ENCODE measurements around the gene TMPRSS3.

TMPRSS3 gene

GRCh38 chr21:42423685-42424084 is 27.8 kb upstream of the TMPRSS3 start:
- ChIA-PET CTCF (interaction anchor here (1.1 kb wide), 1 partner anchor 85 kb away, joined by 5 read pairs; no protein-coding TSS in a partner anchor), POLR2A (no interaction called here)
- no peaks in the 10 kb centered on the region for H3K36me3 ChIP-seq (ENCODE audit: control insufficient read depth in 2 of 2, insufficient read depth in 1 of 2, low read length in 2 of 2)

DNA sequence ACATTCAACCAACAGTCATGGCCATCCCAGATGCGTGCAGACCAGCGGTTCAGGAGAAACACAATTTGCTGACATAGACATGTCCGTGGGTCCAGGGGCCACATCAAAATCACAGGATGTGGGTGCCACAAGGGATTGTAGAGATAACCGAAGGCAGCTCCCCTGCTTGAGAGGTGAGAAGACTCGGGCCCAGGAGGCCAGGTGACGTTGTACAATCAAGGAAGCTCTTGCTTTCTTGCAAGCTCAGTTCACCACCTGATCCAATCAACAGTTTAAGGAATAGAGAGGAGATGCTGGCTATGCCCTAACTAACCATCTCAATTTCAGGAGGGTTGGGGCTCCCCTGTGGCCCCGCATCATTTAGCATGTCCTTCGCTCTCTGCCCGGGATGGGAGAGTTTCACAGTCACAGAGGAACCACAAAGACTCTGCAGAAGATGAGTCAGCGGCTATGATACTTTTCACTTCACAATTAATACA is 27.4 kb upstream of the TMPRSS3 start:
- ChIA-PET CTCF (interaction anchor here (1.1 kb wide), 1 partner anchor 85 kb away, joined by 5 read pairs; no protein-coding TSS in a partner anchor), POLR2A (no interaction called here)
- TF ChIP-seq ZNF2 (tag by site-specific recombination; IDR thresholded peaks at IDR 0.05): no peak
- TF ChIP-seq ZNF174 (tag by site-specific recombination; IDR thresholded peaks at IDR 0.05): no peak
- no peak for TF ChIP-seq ZNF837 (tag by site-specific recombination; IDR thresholded peaks at IDR 0.05)
- TF ChIP-seq ZNF571 (tag by site-specific recombination; IDR thresholded peaks at IDR 0.05): no peak
- no peak for TF ChIP-seq ZNF16 (tag by site-specific recombination; IDR thresholded peaks at IDR 0.05; ENCODE audit: low read depth)
- TF ChIP-seq, protein P1, sequence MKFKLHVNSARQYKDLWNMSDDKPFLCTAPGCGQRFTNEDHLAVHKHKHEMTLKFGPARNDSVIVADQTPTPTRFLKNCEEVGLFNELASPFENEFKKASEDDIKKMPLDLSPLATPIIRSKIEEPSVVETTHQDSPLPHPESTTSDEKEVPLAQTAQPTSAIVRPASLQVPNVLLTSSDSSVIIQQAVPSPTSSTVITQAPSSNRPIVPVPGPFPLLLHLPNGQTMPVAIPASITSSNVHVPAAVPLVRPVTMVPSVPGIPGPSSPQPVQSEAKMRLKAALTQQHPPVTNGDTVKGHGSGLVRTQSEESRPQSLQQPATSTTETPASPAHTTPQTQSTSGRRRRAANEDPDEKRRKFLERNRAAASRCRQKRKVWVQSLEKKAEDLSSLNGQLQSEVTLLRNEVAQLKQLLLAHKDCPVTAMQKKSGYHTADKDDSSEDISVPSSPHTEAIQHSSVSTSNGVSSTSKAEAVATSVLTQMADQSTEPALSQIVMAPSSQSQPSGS (tag by site-specific recombination; IDR thresholded peaks at IDR 0.05; ENCODE audit: low read depth): no peak
- no peak for TF ChIP-seq ZFP3 (tag by site-specific recombination; IDR thresholded peaks at IDR 0.05; ENCODE audit: low read depth)
- no peak for TF ChIP-seq MEIS1 (CRISPR knock-in tag; IDR thresholded peaks at IDR 0.05; ENCODE audit: borderline replicate concordance)
- no peak for TF ChIP-seq ZNF558 (tag by site-specific recombination; IDR thresholded peaks at IDR 0.05)
- no peak for TF ChIP-seq ZNF214 (tag by site-specific recombination; IDR thresholded peaks at IDR 0.05; ENCODE audit: borderline replicate concordance)
- TF ChIP-seq, protein P2, sequence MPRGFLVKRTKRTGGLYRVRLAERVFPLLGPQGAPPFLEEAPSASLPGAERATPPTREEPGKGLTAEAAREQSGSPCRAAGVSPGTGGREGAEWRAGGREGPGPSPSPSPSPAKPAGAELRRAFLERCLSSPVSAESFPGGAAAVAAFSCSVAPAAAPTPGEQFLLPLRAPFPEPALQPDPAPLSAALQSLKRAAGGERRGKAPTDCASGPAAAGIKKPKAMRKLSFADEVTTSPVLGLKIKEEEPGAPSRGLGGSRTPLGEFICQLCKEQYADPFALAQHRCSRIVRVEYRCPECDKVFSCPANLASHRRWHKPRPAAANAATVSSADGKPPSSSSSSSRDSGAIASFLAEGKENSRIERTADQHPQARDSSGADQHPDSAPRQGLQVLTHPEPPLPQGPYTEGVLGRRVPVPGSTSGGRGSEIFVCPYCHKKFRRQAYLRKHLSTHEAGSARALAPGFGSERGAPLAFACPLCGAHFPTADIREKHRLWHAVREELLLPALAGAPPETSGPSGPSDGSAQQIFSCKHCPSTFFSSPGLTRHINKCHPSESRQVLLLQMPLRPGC (tag by site-specific recombination; IDR thresholded peaks at IDR 0.05): no peak
- no peak for TF ChIP-seq ZNF366 (tag by site-specific recombination; conservative IDR thresholded peaks at IDR 0.05)
- no peak for TF ChIP-seq ZXDB (tag by site-specific recombination; IDR thresholded peaks at IDR 0.05)
- TF ChIP-seq ZNF544 (tag by site-specific recombination; IDR thresholded peaks at IDR 0.05): no peak
- TF ChIP-seq ZNF202 (tag by site-specific recombination; IDR thresholded peaks at IDR 0.05; ENCODE audit: borderline replicate concordance): no peak
- no peak for TF ChIP-seq ZBTB7A (tag by site-specific recombination; IDR thresholded peaks at IDR 0.05; ENCODE audit: low read depth)
- TF ChIP-seq, protein P3, sequence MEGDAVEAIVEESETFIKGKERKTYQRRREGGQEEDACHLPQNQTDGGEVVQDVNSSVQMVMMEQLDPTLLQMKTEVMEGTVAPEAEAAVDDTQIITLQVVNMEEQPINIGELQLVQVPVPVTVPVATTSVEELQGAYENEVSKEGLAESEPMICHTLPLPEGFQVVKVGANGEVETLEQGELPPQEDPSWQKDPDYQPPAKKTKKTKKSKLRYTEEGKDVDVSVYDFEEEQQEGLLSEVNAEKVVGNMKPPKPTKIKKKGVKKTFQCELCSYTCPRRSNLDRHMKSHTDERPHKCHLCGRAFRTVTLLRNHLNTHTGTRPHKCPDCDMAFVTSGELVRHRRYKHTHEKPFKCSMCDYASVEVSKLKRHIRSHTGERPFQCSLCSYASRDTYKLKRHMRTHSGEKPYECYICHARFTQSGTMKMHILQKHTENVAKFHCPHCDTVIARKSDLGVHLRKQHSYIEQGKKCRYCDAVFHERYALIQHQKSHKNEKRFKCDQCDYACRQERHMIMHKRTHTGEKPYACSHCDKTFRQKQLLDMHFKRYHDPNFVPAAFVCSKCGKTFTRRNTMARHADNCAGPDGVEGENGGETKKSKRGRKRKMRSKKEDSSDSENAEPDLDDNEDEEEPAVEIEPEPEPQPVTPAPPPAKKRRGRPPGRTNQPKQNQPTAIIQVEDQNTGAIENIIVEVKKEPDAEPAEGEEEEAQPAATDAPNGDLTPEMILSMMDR (tag by site-specific recombination; IDR thresholded peaks at IDR 0.05): no peak
- no peak for TF ChIP-seq KLF7 (tag by site-specific recombination; IDR thresholded peaks at IDR 0.05; ENCODE audit: borderline replicate concordance)

More at GRCh38 chr21:42423685-42424084, 27.8 kb upstream of the TMPRSS3 start:
- no peak for TF ChIP-seq BCL11B (tag by site-specific recombination; IDR thresholded peaks at IDR 0.05; ENCODE audit: low read depth)
- TF ChIP-seq, protein P3 (tag by site-specific recombination; IDR thresholded peaks at IDR 0.05): no peak
- no peak for TF ChIP-seq ZNF398 (tag by site-specific recombination; IDR thresholded peaks at IDR 0.05)
- no peaks in the 10 kb centered on the region for H3K9me3 ChIP-seq (ENCODE audit: control insufficient read depth, insufficient read depth, low read depth, low read length)
- no peak overlapping the region for H3K4me3 ChIP-seq (ENCODE audit: low read depth, low read length)
- H3K4me1 ChIP-seq (ENCODE audit: control insufficient read depth, insufficient read depth, low read length): no peaks in the 10 kb centered on the region
- no peak overlapping the region for H3K27ac ChIP-seq (ENCODE audit: extremely low read depth, low read depth, low read length)

More for the DNA sequence above, 27.4 kb upstream of the TMPRSS3 start:
- Histone ChIP-seq H3K9me3 (ENCODE audit: control insufficient read depth, insufficient read depth, low read depth, low read length) (no peaks in the 10 kb centered on the region), H3K27ac (ENCODE audit: extremely low read depth, low read depth, low read length) (no peak overlapping the region), H3K4me3 (ENCODE audit: low read depth, low read length) (no peak overlapping the region), H3K36me3 (ENCODE audit: control insufficient read depth in 2 of 2, insufficient read depth in 1 of 2, low read length in 2 of 2) (no peaks in the 10 kb centered on the region), H3K4me1 (ENCODE audit: control insufficient read depth, insufficient read depth, low read length) (no peaks in the 10 kb centered on the region)
